SH-SY5Y (cell line): Measurements from ENCODE around the gene WBP1.

Experiments used
- GATA2 ChIP-seq: IDR thresholded peaks from 2 replicates; pipeline ENCODE4 v1.6.1; 2011; ENCODE audit warnings: mild to moderate bottlenecking, low read depth, low read length
- GATA3 ChIP-seq: IDR thresholded peaks from 2 replicates; pipeline ENCODE4 v1.6.1; 2011; ENCODE audit warnings: low read depth, mild to moderate bottlenecking, low read length, moderate library complexity

DNA sequence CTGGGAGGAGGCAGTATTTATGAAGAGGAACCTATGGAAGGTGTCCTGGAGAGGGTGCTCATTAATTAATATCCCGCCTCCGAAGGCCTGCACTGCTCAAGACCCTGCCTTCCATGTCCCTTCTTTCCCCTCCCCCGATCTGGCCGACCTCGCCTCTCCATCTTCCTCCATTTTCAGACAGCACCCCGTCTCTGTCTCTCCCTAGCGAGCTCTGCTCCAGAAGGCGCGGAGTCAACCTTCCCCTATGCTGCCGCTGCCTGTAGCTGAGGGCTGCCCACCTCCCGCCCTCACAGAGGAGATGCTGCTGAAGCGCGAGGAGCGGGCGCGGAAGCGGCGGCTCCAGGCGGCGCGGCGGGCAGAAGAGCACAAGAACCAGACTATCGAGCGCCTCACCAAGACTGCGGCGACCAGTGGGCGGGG, 1.1 kb upstream of the WBP1 start:
- no peak for TF ChIP-seq GATA2
- no peak for TF ChIP-seq GATA3
